ENCODE data around the gene CBX8. TPM values are rescaled to one million over a fixed set of nuclear protein-coding genes. Genes with fewer than 3 reads are reported as not detected.
A peak's percentile ranks its signal among the peaks of the same experiment; 100 is the strongest.
"Not testable (repeated sequence)": the region's sequence is repeated elsewhere in the genome, so short reads cannot be mapped to it uniquely, and the experiment has no call there.

Gene CBX8
- total RNA-seq, 1 donor from 2014 or later, result 4.9 TPM

GRCh38 chr17:79760197-79760906, 36.5 kb downstream of the CBX8 start:
- ATAC-seq (no peak), DNase-seq (peak; percentile 40)
- intact Hi-C loops (cut with DNase I), result no loop called here
- Histone ChIP-seq H3K4me3 (no peak overlapping the region), H3K36me3 (no peaks in the 10 kb centered on the region), H3K27me3 (no peaks in the 10 kb centered on the region), H3K9me3 (no peaks in the 10 kb centered on the region), H3K4me1 (no peaks in the 10 kb centered on the region), H3K27ac (no peak overlapping the region)
- TF ChIP-seq CTCF (IDR thresholded peaks at IDR 0.05), result no peak

GRCh38 chr17:79758271-79758670, 38.6 kb downstream of the CBX8 start:
- Histone ChIP-seq H3K4me3 (no peak overlapping the region), H3K36me3 (no peaks in the 10 kb centered on the region), H3K27ac (no peak overlapping the region), H3K27me3 (peaks cover 8% of the 10 kb centered on the region), H3K4me1 (no peaks in the 10 kb centered on the region), H3K9me3 (no peaks in the 10 kb centered on the region)
- intact Hi-C loops (cut with DNase I), result no loop called here
- TF ChIP-seq CTCF (IDR thresholded peaks at IDR 0.05), result no peak
- no peak for ATAC-seq
- no peak for DNase-seq

GRCh38 chr17:79757140-79757745, 39.6 kb downstream of the CBX8 start:
- no peak for ATAC-seq
- Histone ChIP-seq H3K4me3 (no peak overlapping the region), H3K27me3 (peaks cover 15% of the 10 kb centered on the region), H3K36me3 (no peaks in the 10 kb centered on the region), H3K4me1 (no peaks in the 10 kb centered on the region), H3K27ac (no peak overlapping the region), H3K9me3 (no peaks in the 10 kb centered on the region)
- TF ChIP-seq CTCF (IDR thresholded peaks at IDR 0.05), result no peak
- DNase-seq, result peak; percentile 12
- intact Hi-C loops (cut with DNase I), result no loop called here

GRCh38 chr17:79755591-79755990, 41.3 kb downstream of the CBX8 start:
- no peaks in the 10 kb centered on the region for H3K4me1 ChIP-seq
- H3K4me3 ChIP-seq, result no peak overlapping the region
- no peak for TF ChIP-seq CTCF (IDR thresholded peaks at IDR 0.05)
- ATAC-seq (no peak), DNase-seq (no peak)
- no peak overlapping the region for H3K27ac ChIP-seq
- H3K9me3 ChIP-seq, result no peaks in the 10 kb centered on the region
- H3K36me3 ChIP-seq, result no peaks in the 10 kb centered on the region
- peaks cover 29% of the 10 kb centered on the region for H3K27me3 ChIP-seq
- intact Hi-C loops (cut with DNase I), result no loop called here

GRCh38 chr17:79754903-79755302, 42.0 kb downstream of the CBX8 start:
- intact Hi-C loops (cut with DNase I); ATAC-seq; H3K27ac ChIP-seq; H3K36me3 ChIP-seq; H3K4me1 ChIP-seq; H3K9me3 ChIP-seq; DNase-seq; H3K4me3 ChIP-seq: not testable (repeated sequence)
- H3K27me3 ChIP-seq, result peaks cover 36% of the 10 kb centered on the region

GRCh38 chr17:79754370-79754769, 42.5 kb downstream of the CBX8 start:
- peaks cover 41% of the 10 kb centered on the region for H3K27me3 ChIP-seq
- no peak for TF ChIP-seq CTCF (IDR thresholded peaks at IDR 0.05)
- no peaks in the 10 kb centered on the region for H3K9me3 ChIP-seq
- ATAC-seq (no peak), DNase-seq (no peak)
- no peaks in the 10 kb centered on the region for H3K4me1 ChIP-seq
- intact Hi-C loops (cut with DNase I), result no loop called here
- no peak overlapping the region for H3K4me3 ChIP-seq
- no peak overlapping the region for H3K27ac ChIP-seq
- no peaks in the 10 kb centered on the region for H3K36me3 ChIP-seq
